CD14-positive monocyte (primary cell): ENCODE results near the gene ACKR3. TPM values are rescaled to one million over a fixed set of nuclear protein-coding genes. Genes with fewer than 3 reads are reported as not detected.

Source experiments
- DNase-seq, 3 donors: peaks; one replicate each; pipeline ENCODE4 v3.0.0-alpha.2; 2011 to 2022
- H2AFZ ChIP-seq: 2 replicates; pipeline ENCODE4 v1.6.0; 2012; ENCODE audit warnings: mild to moderate bottlenecking, low read depth, low read length, inconsistent platforms; ENCODE audit not compliant: insufficient read depth, poor library complexity, severe bottlenecking
- H3K27ac ChIP-seq, 2 donors: 1 replicate in 1 of 2; 2 replicates in 1 of 2; pipeline ENCODE4 v1.5.1; 2012 to 2013; ENCODE audit warnings: low read length in 2 of 2, control low read depth in 1 of 2, inconsistent platforms in 1 of 2, low read depth in 1 of 2, mild to moderate bottlenecking in 1 of 2
- H3K27me3 ChIP-seq, 2 donors: one replicate each; pipeline versions ENCODE4 v1.6.0 to v1.6.1; 2011 to 2013; ENCODE audit warnings: low read length in 2 of 2; ENCODE audit not compliant: control insufficient read depth in 2 of 2, insufficient read depth in 2 of 2
- H3K36me3 ChIP-seq, 2 donors: replicated peaks in 1 of 2; 1 replicate in 1 of 2; 2 replicates in 1 of 2; pipeline versions ENCODE4 v1.5.1 to v1.6.1; 2012 to 2013; ENCODE audit warnings: low read length in 2 of 2, control low read depth in 1 of 2, inconsistent platforms in 1 of 2, mild to moderate bottlenecking in 1 of 2; ENCODE audit not compliant: insufficient read depth in 2 of 2, control insufficient read depth in 1 of 2
- H3K4me1 ChIP-seq, 2 donors: 1 replicate in 1 of 2; 2 replicates in 1 of 2; pipeline versions ENCODE4 v1.5.1 to v1.6.1; 2012 to 2013; ENCODE audit warnings: low read length in 2 of 2, control low read depth in 1 of 2, inconsistent platforms in 1 of 2, mild to moderate bottlenecking in 1 of 2, moderate library complexity in 1 of 2; ENCODE audit not compliant: insufficient read depth in 2 of 2, control insufficient read depth in 1 of 2
- H3K4me2 ChIP-seq: replicated peaks from 2 replicates; pipeline ENCODE3; 2012; ENCODE audit warnings: low read length, moderate library complexity, mild to moderate bottlenecking; ENCODE audit not compliant: poor library complexity, severe bottlenecking; ENCODE audit errors: extremely low read depth
- H3K4me3 ChIP-seq, 3 experiments: fragments of 200-600 bp in 1 of 3; sonication (generic) in 1 of 3; replicated peaks in 1 of 3; 1 replicate in 2 of 3; 2 replicates in 1 of 3; pipeline ENCODE4 v1.5.1; 2011 to 2013; ENCODE audit warnings: low read length in 3 of 3, mild to moderate bottlenecking in 3 of 3, control low read depth in 2 of 3, low read depth in 2 of 3, inconsistent platforms in 1 of 3, moderate library complexity in 1 of 3
- H3K79me2 ChIP-seq: 2 replicates; pipeline ENCODE4 v1.6.0; 2012; ENCODE audit warnings: mild to moderate bottlenecking, control low read depth, inconsistent platforms, low read length, moderate library complexity; ENCODE audit not compliant: insufficient read depth
- H3K9ac ChIP-seq: 2 replicates; pipeline ENCODE4 v1.6.0; 2017; ENCODE audit warnings: low read length, mild to moderate bottlenecking; ENCODE audit not compliant: insufficient read depth, poor library complexity, severe bottlenecking
- H3K9me3 ChIP-seq, 2 donors: replicated peaks in 1 of 2; 1 replicate in 1 of 2; 2 replicates in 1 of 2; pipeline versions ENCODE4 v1.5.1 to v1.6.1; 2012 to 2013; ENCODE audit warnings: low read length in 2 of 2, control low read depth in 1 of 2; ENCODE audit not compliant: control insufficient read depth in 1 of 2, insufficient read depth in 1 of 2
- H4K20me1 ChIP-seq: 2 replicates; pipeline ENCODE4 v1.6.0; 2012; ENCODE audit warnings: mild to moderate bottlenecking, low read length, control low read depth, moderate library complexity; ENCODE audit not compliant: insufficient read depth
- H3K27ac Mint-ChIP-seq, 7 donors: one replicate each; pipeline ENCODE4 v1.8.0; 2020; ENCODE audit warnings: mild to moderate bottlenecking in 7 of 7, mixed read lengths in 7 of 7, moderate library complexity in 6 of 7, inconsistent platforms in 2 of 7
- H3K27me3 Mint-ChIP-seq, 3 donors: one replicate each; pipeline ENCODE4 v1.8.0; 2021 to 2022; ENCODE audit warnings: low read depth in 3 of 3, mild to moderate bottlenecking in 3 of 3, mixed read lengths in 3 of 3, moderate library complexity in 3 of 3, inconsistent platforms in 1 of 3
- H3K36me3 Mint-ChIP-seq, 2 donors: one replicate each; pipeline ENCODE4 v1.8.0; 2020; ENCODE audit warnings: mixed read lengths in 2 of 2, inconsistent platforms in 1 of 2, mild to moderate bottlenecking in 1 of 2
- H3K4me1 Mint-ChIP-seq: one replicate; pipeline ENCODE4 v1.8.0; 2020; ENCODE audit warnings: mild to moderate bottlenecking, mixed read lengths
- H3K4me3 Mint-ChIP-seq, 2 donors: one replicate each; pipeline ENCODE4 v1.8.0; 2020; ENCODE audit warnings: mild to moderate bottlenecking in 2 of 2, mixed read lengths in 2 of 2, moderate library complexity in 1 of 2
- H3K9me3 Mint-ChIP-seq, 7 donors: one replicate each; pipeline ENCODE4 v1.8.0; 2020 to 2022; ENCODE audit warnings: mixed read lengths in 7 of 7, mild to moderate bottlenecking in 6 of 7, moderate library complexity in 6 of 7, inconsistent platforms in 2 of 7
- WGBS: methylation state at CpG from one replicate; pipeline ENCODE4 v1.1.5; 2013; ENCODE audit warnings: missing lambda C conversion rate; ENCODE audit not compliant: insufficient coverage; 5-methylcytosine and 5-hydroxymethylcytosine counted together
- intact Hi-C, 2 donors: fragments of 100-400 bp; cut with micrococcal nuclease; formaldehyde crosslinking; loops; one replicate each; pipeline versions ENCODE4 v1.15.0 to v1.15.1; 2023
- polyA plus RNA-seq, 3 donors: library from polyadenylated mRNA; depleted of rRNA in 1 of 3; unstranded in 2 of 3; stranded (reverse) in 1 of 3; fragments of 300-500 nt in 2 of 3; fragments of >200 nt in 1 of 3; fragmentation: Illumina TruSeq in 2 of 3; gene quantifications; 1 replicate in 2 of 3; 2 replicates in 1 of 3; pipeline ENCODE4 v1.2.3, GENCODE V29; 2012 to 2021
- TF ChIP-seq, protein P1 (sequence below): fragments of 200-600 bp; IDR thresholded peaks from one replicate; pipeline ENCODE4 v1.8.0; 2022; ENCODE audit warnings: antibody characterized with exemption, mild to moderate bottlenecking

ACKR3 gene
- polyA plus RNA-seq, 3 donors: 0.41 to 13.3 (median 0.79) TPM

DNA sequence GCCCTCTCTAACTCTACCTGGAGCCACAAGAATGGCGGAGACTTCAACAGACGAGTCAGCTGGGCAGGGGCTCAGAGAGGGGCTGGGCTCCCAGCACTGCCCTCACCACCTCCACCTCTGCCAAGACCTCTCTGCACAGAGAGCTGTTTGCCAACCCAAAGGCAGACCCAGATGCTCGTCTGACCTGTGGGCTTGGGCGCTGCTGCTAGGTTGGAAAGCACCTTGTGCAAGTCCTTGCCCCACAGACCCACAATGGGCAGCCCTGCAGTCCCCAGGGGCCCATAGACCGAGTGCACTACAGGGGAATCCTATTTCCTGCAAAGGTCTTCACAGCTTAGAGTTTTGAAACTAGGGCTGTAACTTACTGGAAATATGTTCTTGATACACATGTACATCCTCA lies 13.3 kb downstream of the ACKR3 start:
- H3K4me1 Mint-ChIP-seq: no peaks in the 10 kb centered on the region
- no peak overlapping the region for H3K4me3 Mint-ChIP-seq
- intact Hi-C loops: no loop called here
- Histone ChIP-seq H3K4me1 (no peaks in the 10 kb centered on the region), H3K27me3 (no peaks in the 10 kb centered on the region), H3K4me2 (no peak overlapping the region), H3K79me2 (no peaks in the 10 kb centered on the region), H3K4me3 (no peak overlapping the region), H3K27ac (no peak overlapping the region), H4K20me1 (no peaks in the 10 kb centered on the region), H3K9ac (no peak overlapping the region), H2AFZ (no peak overlapping the region), H3K9me3 (no peaks in the 10 kb centered on the region), H3K36me3 (peaks cover 5 to 14% of the 10 kb centered on the region in 2 donors)
- H3K27me3 Mint-ChIP-seq: peaks cover 0 to 2% (median 0%) of the 10 kb centered on the region in 3 donors
- TF ChIP-seq, protein P1, sequence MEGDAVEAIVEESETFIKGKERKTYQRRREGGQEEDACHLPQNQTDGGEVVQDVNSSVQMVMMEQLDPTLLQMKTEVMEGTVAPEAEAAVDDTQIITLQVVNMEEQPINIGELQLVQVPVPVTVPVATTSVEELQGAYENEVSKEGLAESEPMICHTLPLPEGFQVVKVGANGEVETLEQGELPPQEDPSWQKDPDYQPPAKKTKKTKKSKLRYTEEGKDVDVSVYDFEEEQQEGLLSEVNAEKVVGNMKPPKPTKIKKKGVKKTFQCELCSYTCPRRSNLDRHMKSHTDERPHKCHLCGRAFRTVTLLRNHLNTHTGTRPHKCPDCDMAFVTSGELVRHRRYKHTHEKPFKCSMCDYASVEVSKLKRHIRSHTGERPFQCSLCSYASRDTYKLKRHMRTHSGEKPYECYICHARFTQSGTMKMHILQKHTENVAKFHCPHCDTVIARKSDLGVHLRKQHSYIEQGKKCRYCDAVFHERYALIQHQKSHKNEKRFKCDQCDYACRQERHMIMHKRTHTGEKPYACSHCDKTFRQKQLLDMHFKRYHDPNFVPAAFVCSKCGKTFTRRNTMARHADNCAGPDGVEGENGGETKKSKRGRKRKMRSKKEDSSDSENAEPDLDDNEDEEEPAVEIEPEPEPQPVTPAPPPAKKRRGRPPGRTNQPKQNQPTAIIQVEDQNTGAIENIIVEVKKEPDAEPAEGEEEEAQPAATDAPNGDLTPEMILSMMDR: no peak
- 100% methylated on average over 3 of the region's 5 CpGs for WGBS
- peaks cover 0 to 5% (median 0%) of the 10 kb centered on the region in 7 donors for H3K9me3 Mint-ChIP-seq
- H3K27ac Mint-ChIP-seq: peak overlapping the region in 2 of 7 donors; percentile 7 to 33
- peaks cover 20 to 22% of the 10 kb centered on the region in 2 donors for H3K36me3 Mint-ChIP-seq
- DNase-seq: no peak

DNA sequence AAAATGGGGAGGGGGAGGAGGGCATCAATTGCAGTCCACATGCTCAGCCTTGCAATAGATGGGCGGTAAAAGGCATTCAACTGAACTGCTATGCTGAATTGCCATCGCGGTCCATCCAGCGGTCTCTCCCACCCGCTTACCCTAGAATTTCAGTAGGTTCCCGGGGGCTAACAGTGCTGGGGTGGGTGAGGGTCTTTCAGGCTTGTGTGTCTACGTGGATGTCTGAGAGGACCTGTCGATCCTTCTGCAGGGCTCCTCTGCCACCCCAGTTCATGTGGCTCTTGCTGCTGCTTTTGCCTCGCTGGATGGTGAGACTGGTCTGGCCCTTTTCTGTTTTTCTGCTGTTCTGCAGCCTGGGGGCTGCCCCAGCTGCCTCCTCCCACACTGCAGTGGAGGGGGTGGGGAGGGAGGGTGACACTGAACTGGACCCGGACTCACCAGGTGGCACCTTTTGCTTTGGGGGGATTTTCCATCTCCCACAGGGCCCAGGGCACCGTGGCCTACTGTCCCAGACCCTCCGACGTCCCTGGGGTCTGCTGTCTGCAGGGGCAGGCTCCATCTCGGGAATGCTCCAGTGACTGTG lies 14.1 kb downstream of the ACKR3 start:
- Mint-ChIP-seq H3K27me3 (peaks cover 0 to 3% (median 2%) of the 10 kb centered on the region in 3 donors), H3K27ac (no peak overlapping the region), H3K4me1 (no peaks in the 10 kb centered on the region), H3K4me3 (no peak overlapping the region), H3K9me3 (peaks cover 0 to 5% (median 0%) of the 10 kb centered on the region in 7 donors), H3K36me3 (peaks cover 20 to 21% of the 10 kb centered on the region in 2 donors)
- Histone ChIP-seq H3K4me3 (no peak overlapping the region), H3K4me1 (no peaks in the 10 kb centered on the region), H3K4me2 (no peak overlapping the region), H3K27me3 (no peaks in the 10 kb centered on the region), H3K27ac (no peak overlapping the region), H2AFZ (no peak overlapping the region), H3K79me2 (no peaks in the 10 kb centered on the region), H3K9ac (no peak overlapping the region), H3K36me3 (peaks cover 5 to 14% of the 10 kb centered on the region in 2 donors), H3K9me3 (no peaks in the 10 kb centered on the region), H4K20me1 (no peaks in the 10 kb centered on the region)
- TF ChIP-seq, protein P1: no peak
- 93% methylated on average over 6 of the region's 14 CpGs for WGBS
- intact Hi-C loops: no loop called here
- DNase-seq: no peak
